Spleen (tissue), 11 donors: ENCODE results near the gene ACOT13. TPM values are rescaled to one million over a fixed set of nuclear protein-coding genes. Genes with fewer than 3 reads are reported as not detected.
"Not testable (repeated sequence)": the region's sequence is repeated elsewhere in the genome, so short reads cannot be mapped to it uniquely, and the experiment has no call there.

ENCODE experiments used
- DNase-seq: peaks from one replicate; pipeline ENCODE4 v3.0.0-alpha.2; 2020
- H3K27ac ChIP-seq, 8 donors: fragments of 200-600 bp; sonication (generic) in 7 of 8; 1 replicate in 4 of 8; 2 replicates in 4 of 8; pipeline versions ENCODE4 v1.5.0 to v1.8.0; 2016 to 2021; ENCODE audit warnings: inconsistent platforms in 4 of 8, mild to moderate bottlenecking in 4 of 8, moderate library complexity in 1 of 8
- H3K27me3 ChIP-seq, 7 donors: fragments of 200-600 bp; sonication (generic) in 6 of 7; replicated peaks in 1 of 7; 1 replicate in 4 of 7; 2 replicates in 3 of 7; pipeline versions ENCODE4 v1.5.0 to v1.8.0; 2016 to 2021; ENCODE audit warnings: inconsistent platforms in 3 of 7, mild to moderate bottlenecking in 1 of 7
- H3K36me3 ChIP-seq, 6 donors: fragments of 200-600 bp; sonication (generic) in 5 of 6; 1 replicate in 4 of 6; 2 replicates in 2 of 6; pipeline versions ENCODE4 v1.5.0 to v1.8.0; 2016 to 2021; ENCODE audit warnings: inconsistent platforms in 2 of 6
- H3K4me1 ChIP-seq, 6 donors: fragments of 200-600 bp; sonication (generic) in 5 of 6; 1 replicate in 3 of 6; 2 replicates in 3 of 6; pipeline versions ENCODE4 v1.5.0 to v1.8.0; 2016 to 2021; ENCODE audit warnings: inconsistent platforms in 3 of 6
- H3K4me3 ChIP-seq, 8 donors: fragments of 200-600 bp; sonication (generic) in 7 of 8; 1 replicate in 4 of 8; 2 replicates in 4 of 8; pipeline versions ENCODE4 v1.5.0 to v1.8.0; 2016 to 2021; ENCODE audit warnings: inconsistent platforms in 4 of 8, mild to moderate bottlenecking in 4 of 8, moderate library complexity in 2 of 8
- H3K9me3 ChIP-seq, 8 donors: fragments of 200-600 bp; sonication (generic) in 7 of 8; 1 replicate in 4 of 8; 2 replicates in 4 of 8; pipeline versions ENCODE4 v1.5.0 to v1.8.0; 2016 to 2021; ENCODE audit warnings: inconsistent platforms in 4 of 8
- CTCF ChIP-seq, 11 experiments: fragments of 200-600 bp in 7 of 11; fragments of 450-650 bp in 4 of 11; sonication (generic) in 4 of 11; IDR thresholded peaks in 8 of 11; conservative IDR thresholded peaks in 3 of 11; 1 replicate in 7 of 11; 2 replicates in 4 of 11; pipeline versions ENCODE4 v1.4.0 to v1.8.0; 2016 to 2021; ENCODE audit warnings: antibody characterized with exemption in 11 of 11, inconsistent platforms in 4 of 11, mild to moderate bottlenecking in 1 of 11
- POLR2A ChIP-seq, 3 donors: fragments of 450-650 bp; IDR thresholded peaks; one replicate each; pipeline ENCODE4 v1.5.1; 2017; ENCODE audit warnings: antibody characterized with exemption in 3 of 3, mild to moderate bottlenecking in 1 of 3
- POLR2AphosphoS5 ChIP-seq, 3 donors: sonication (generic); formaldehyde crosslinking; IDR thresholded peaks; one replicate each; pipeline ENCODE4 v1.5.1; 2017; ENCODE audit warnings: antibody characterized with exemption in 3 of 3
- WGBS, 5 donors: extraction: QIAGEN DNeasy Blood & Tissue Kit in 3 of 5; methylation state at CpG; one replicate each; pipeline versions ENCODE4 v1.1.5 to v1.1.7; 2013 to 2018; 5-methylcytosine and 5-hydroxymethylcytosine counted together
- intact Hi-C: fragments of 100-400 bp; cut with DNase I; formaldehyde crosslinking; loops from one replicate; pipeline ENCODE4 v1.15.0; 2023; ENCODE audit warnings: low total_unique reads
- polyA plus RNA-seq, 3 donors: library from polyadenylated mRNA; stranded (reverse); fragments of 200-250 nt; gene quantifications; one replicate each; pipeline ENCODE4 v1.2.1, GENCODE V29; 2013
- total RNA-seq, 7 donors: library from RNA; depleted of rRNA in 3 of 7; stranded (reverse); fragments of >200 nt in 3 of 7; fragmentation: NEBNext Ultra II Directional in 4 of 7; extraction: Animal tissue kit (Norgen Biotek cat#: 25700) in 4 of 7; gene quantifications; one replicate each; pipeline versions ENCODE4 v1.1.0 to v1.2.1, GENCODE V29; 2016 to 2021
- donor health status: healthy with polysubstance abuse.
- donor health status: DM: no; HTN: no; CAD: no; lungs with moderate emphysema.
- donor health status: DM: no; HTN: no; CAD: no.
- donor health status: Bipolar disorder and iron deficiency.
- donor health status: healthy.
- donor health status: DM: no; HTN: no; CAD: no.
- donor health status: DM: yes; HTN: yes; CAD: no.

Gene ACOT13
- total and polyA plus RNA-seq, 10 donors: 3.5 to 18.6 (median 12.7) TPM

GRCh38 chr6:24672620-24673182 is 5.8 kb downstream of the ACOT13 start:
- DNase-seq: no peak
- TF ChIP-seq CTCF (IDR thresholded peaks at IDR 0.05 in 8 of 11, conservative IDR thresholded peaks at IDR 0.05 in 3 of 11): no peak
- TF ChIP-seq POLR2A (IDR thresholded peaks at IDR 0.05): no peak
- no peak for TF ChIP-seq POLR2AphosphoS5 (IDR thresholded peaks at IDR 0.05)
- 90 to 96% (median 92%) methylated on average over 6 of the region's 6 CpGs for WGBS, 5 donors
- Histone ChIP-seq H3K4me3 (no peak overlapping the region), H3K36me3 (peaks cover 0 to 6% (median 0%) of the 10 kb centered on the region in 6 donors), H3K27me3 (no peaks in the 10 kb centered on the region), H3K27ac (no peak overlapping the region), H3K4me1 (peaks cover 4 to 17% (median 12%) of the 10 kb centered on the region in 6 donors), H3K9me3 (peaks cover 0 to 58% (median 39%) of the 10 kb centered on the region in 8 donors)
- intact Hi-C loops: no loop called here

GRCh38 chr6:24673625-24674024 is 6.7 kb downstream of the ACOT13 start:
- TF ChIP-seq POLR2A (IDR thresholded peaks at IDR 0.05) (no peak), CTCF (IDR thresholded peaks at IDR 0.05 in 8 of 11, conservative IDR thresholded peaks at IDR 0.05 in 3 of 11) (no peak), POLR2AphosphoS5 (IDR thresholded peaks at IDR 0.05) (no peak)
- Histone ChIP-seq H3K9me3 (peaks cover 0 to 58% (median 39%) of the 10 kb centered on the region in 8 donors), H3K27ac (no peak overlapping the region), H3K4me3 (no peak overlapping the region), H3K36me3 (peaks cover 0 to 6% (median 0%) of the 10 kb centered on the region in 6 donors), H3K27me3 (no peaks in the 10 kb centered on the region), H3K4me1 (peaks cover 0 to 8% (median 2%) of the 10 kb centered on the region in 6 donors)
- 76 to 93% (median 88%) methylated on average over 2 of the region's 2 CpGs for WGBS, 5 donors
- intact Hi-C loops: no loop called here
- no peak for DNase-seq

GRCh38 chr6:24678792-24679352 is 12.0 kb downstream of the ACOT13 start:
- Histone ChIP-seq H3K36me3 (peaks cover 0 to 19% (median 0%) of the 10 kb centered on the region in 6 donors), H3K9me3 (peaks cover 0 to 13% (median 7%) of the 10 kb centered on the region in 8 donors)
- H3K27ac ChIP-seq, intact Hi-C loops, H3K4me1 ChIP-seq, H3K4me3 ChIP-seq, DNase-seq, H3K27me3 ChIP-seq: not testable (repeated sequence)
- WGBS, 5 donors: 91 to 95% (median 93%) methylated on average over 10 to 11 of the region's 11 CpGs

- intact Hi-C loops: no loop called here
- H3K27me3 ChIP-seq: no peaks in the 10 kb centered on the region
- H3K27ac ChIP-seq: no peak overlapping the region
- WGBS, 5 donors: 66 to 89% (median 83%) methylated on average over 7 of the region's 7 CpGs
- H3K9me3 ChIP-seq: no peaks in the 10 kb centered on the region
- DNase-seq: no peak
- H3K4me1 ChIP-seq: no peaks in the 10 kb centered on the region
- no peak overlapping the region for H3K4me3 ChIP-seq
- H3K36me3 ChIP-seq: peaks cover 0 to 13% (median 0%) of the 10 kb centered on the region in 6 donors
- TF ChIP-seq POLR2AphosphoS5 (IDR thresholded peaks at IDR 0.05) (no peak), POLR2A (IDR thresholded peaks at IDR 0.05) (no peak), CTCF (IDR thresholded peaks at IDR 0.05 in 8 of 11, conservative IDR thresholded peaks at IDR 0.05 in 3 of 11) (no peak)
These were observed 13.7 kb downstream of the ACOT13 start for GRCh38 chr6:24680582-24680981.
